Right lobe of liver (tissue), 6 donors: ENCODE results near the gene PDHA1. TPM values are rescaled to one million over a fixed set of nuclear protein-coding genes. Genes with fewer than 3 reads are reported as not detected.

Experiments used
- ATAC-seq, 4 donors: fragments of 200-7000 bp; cut with Tn5 transposase; one replicate each; pipeline ENCODE4 v1.9.1; 2020; ENCODE audit warnings: mild to moderate bottlenecking in 4 of 4, moderate library complexity in 4 of 4
- DNase-seq, 3 donors: peaks; one replicate each; pipeline ENCODE4 v3.0.0-alpha.2; 2020
- H3K27ac ChIP-seq, 3 donors: fragments of 200-600 bp; one replicate each; pipeline ENCODE4 v1.8.0; 2022
- H3K27me3 ChIP-seq, 2 donors: fragments of 200-600 bp; one replicate each; pipeline ENCODE4 v1.8.0; 2022
- H3K36me3 ChIP-seq, 4 donors: fragments of 200-600 bp; sonication (generic) in 1 of 4; one replicate each; pipeline versions ENCODE4 v1.5.1 to v1.8.0; 2017 to 2022; ENCODE audit warnings: control low read depth in 1 of 4
- H3K4me1 ChIP-seq, 4 donors: fragments of 200-600 bp; sonication (generic) in 1 of 4; one replicate each; pipeline versions ENCODE4 v1.5.1 to v1.8.0; 2017 to 2022; ENCODE audit warnings: control low read depth in 1 of 4
- H3K4me3 ChIP-seq, 3 donors: fragments of 200-600 bp; one replicate each; pipeline ENCODE4 v1.8.0; 2022
- H3K9me3 ChIP-seq, 4 donors: fragments of 200-600 bp; sonication (generic) in 1 of 4; one replicate each; pipeline versions ENCODE4 v1.5.1 to v1.8.0; 2017 to 2022; ENCODE audit warnings: control low read depth in 1 of 4
- POLR2A ChIP-seq: fragments of 450-650 bp; IDR thresholded peaks from one replicate; pipeline ENCODE4 v1.6.1; 2017; ENCODE audit warnings: antibody characterized with exemption, mild to moderate bottlenecking
- WGBS: methylation state at CpG from one replicate; pipeline ENCODE4 v1.1.6; 2018; ENCODE audit warnings: low coverage, low lambda C conversion rate; ENCODE audit not compliant: insufficient coverage; ENCODE audit errors: missing lambda C conversion rate; 5-methylcytosine and 5-hydroxymethylcytosine counted together
- intact Hi-C, 2 donors: fragments of 100-400 bp; cut with DNase I; formaldehyde crosslinking; loops; one replicate each; pipeline versions ENCODE4 v1.11.2 to v1.14.1; 2022
- total RNA-seq, 6 experiments: library from RNA; depleted of rRNA in 2 of 6; stranded (reverse); fragments of >200 nt in 2 of 6; fragmentation: NEBNext Ultra II Directional in 3 of 6; extraction: Animal tissue kit (Norgen Biotek cat#: 25700) in 3 of 6; gene quantifications; one replicate each; pipeline versions ENCODE4 v1.1.0 to v1.2.4, GENCODE V29; 2016 to 2023
- TF ChIP-seq, protein P1 (sequence below), 4 donors: fragments of 200-600 bp in 3 of 4; fragments of 450-650 bp in 1 of 4; IDR thresholded peaks; one replicate each; pipeline versions ENCODE4 v1.5.1 to v1.8.0; 2016 to 2022; ENCODE audit warnings: antibody characterized with exemption in 4 of 4, mild to moderate bottlenecking in 2 of 4
- donor health status: DM: no; HTN: yes; CAD: no.
- donor health status: DM: no; HTN: no; CAD: no.
- donor health status: DM: no; HTN: no; CAD: no.
- donor health status: DM: no; HTN: yes; CAD: no.
- donor health status: DM: no; HTN: yes; CAD: no.

The PDHA1 gene
- total RNA-seq, 6 experiments from 2014 or later: 78.5 to 133 (median 120) TPM

DNA sequence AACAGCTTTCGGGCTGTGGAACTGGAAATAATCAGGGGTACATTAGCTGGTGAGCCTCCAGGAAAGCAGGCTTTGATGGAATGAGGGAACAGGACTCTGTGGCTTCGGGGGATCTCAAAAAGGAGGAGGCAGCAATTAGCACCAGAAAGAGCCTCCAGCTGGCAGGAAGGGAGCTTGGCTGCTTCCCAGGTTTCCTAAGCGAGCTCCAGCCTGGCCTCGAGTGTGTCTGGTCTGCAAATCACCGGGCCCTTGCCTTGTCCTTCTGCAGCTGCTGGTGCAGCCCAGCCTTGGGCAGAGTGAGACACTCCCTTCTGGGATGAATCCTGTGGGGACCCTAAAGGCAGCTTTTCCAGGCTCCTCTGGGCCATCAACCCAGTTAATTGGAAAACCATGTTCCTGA is 10.7 kb upstream of the PDHA1 start:
- intact Hi-C loops: loop anchor here (10.0 kb wide), 2 partner anchors 328 to 938 kb away; no protein-coding TSS in a partner anchor
- H3K36me3 ChIP-seq: no peaks in the 10 kb centered on the region
- no peaks in the 10 kb centered on the region for H3K27me3 ChIP-seq
- WGBS: 67% methylated on average over 1 of the region's 5 CpGs
- ATAC-seq: peak; percentile 15 to 36 (median 26)
- no peaks in the 10 kb centered on the region for H3K9me3 ChIP-seq
- TF ChIP-seq, protein P1, sequence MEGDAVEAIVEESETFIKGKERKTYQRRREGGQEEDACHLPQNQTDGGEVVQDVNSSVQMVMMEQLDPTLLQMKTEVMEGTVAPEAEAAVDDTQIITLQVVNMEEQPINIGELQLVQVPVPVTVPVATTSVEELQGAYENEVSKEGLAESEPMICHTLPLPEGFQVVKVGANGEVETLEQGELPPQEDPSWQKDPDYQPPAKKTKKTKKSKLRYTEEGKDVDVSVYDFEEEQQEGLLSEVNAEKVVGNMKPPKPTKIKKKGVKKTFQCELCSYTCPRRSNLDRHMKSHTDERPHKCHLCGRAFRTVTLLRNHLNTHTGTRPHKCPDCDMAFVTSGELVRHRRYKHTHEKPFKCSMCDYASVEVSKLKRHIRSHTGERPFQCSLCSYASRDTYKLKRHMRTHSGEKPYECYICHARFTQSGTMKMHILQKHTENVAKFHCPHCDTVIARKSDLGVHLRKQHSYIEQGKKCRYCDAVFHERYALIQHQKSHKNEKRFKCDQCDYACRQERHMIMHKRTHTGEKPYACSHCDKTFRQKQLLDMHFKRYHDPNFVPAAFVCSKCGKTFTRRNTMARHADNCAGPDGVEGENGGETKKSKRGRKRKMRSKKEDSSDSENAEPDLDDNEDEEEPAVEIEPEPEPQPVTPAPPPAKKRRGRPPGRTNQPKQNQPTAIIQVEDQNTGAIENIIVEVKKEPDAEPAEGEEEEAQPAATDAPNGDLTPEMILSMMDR (IDR thresholded peaks at IDR 0.05): no peak
- TF ChIP-seq POLR2A: no peak
- no peak overlapping the region for H3K27ac ChIP-seq
- H3K4me1 ChIP-seq: no peaks in the 10 kb centered on the region
- no peak overlapping the region for H3K4me3 ChIP-seq
- peak in 2 of 3 donors; percentile 33 to 49 for DNase-seq

DNA sequence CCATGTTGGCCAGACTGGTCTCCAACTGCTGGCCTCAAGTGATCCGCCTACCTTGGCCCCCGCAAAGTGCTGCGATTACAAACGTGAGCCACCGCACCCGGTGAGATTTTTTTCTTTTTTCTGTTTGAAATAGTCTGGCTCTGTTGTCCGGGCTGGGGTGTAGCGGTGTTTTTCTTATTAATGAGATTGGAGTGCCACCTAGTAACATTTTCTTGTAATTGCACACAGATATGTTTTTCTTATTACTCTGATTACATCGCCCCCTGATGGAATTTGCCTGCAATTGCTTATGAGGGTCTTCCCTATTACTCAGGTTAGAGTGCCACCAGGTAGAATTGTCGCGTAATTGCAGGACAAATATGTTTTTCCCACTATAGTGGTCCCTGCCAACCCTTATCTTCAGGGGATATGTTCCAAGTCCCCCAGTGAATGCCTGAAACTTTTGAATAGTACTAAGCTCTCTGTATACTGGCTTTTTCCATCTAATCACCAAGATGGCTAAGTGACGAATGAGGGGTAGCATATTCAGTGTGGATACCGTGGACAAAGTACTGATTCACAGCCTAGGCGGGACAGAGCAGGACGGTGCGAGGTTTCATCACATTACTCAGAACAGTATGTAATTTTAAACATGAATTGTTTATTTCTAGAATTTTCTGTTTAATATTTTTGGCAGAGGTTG is 8.6 kb upstream of the PDHA1 start:
- no peaks in the 10 kb centered on the region for H3K4me1 ChIP-seq
- TF ChIP-seq POLR2A: no peak
- TF ChIP-seq, protein P1 (IDR thresholded peaks at IDR 0.05): peak; percentile 18 to 51 (median 23)
- no peaks in the 10 kb centered on the region for H3K9me3 ChIP-seq
- no peak overlapping the region for H3K4me3 ChIP-seq
- intact Hi-C loops: loop anchor here (10.0 kb wide), 2 partner anchors 330 to 940 kb away; no protein-coding TSS in a partner anchor
- DNase-seq: no peak
- H3K27ac ChIP-seq: no peak overlapping the region
- H3K27me3 ChIP-seq: no peaks in the 10 kb centered on the region
- H3K36me3 ChIP-seq: no peaks in the 10 kb centered on the region
- peak in 3 of 4 donors; percentile 29 to 54 (median 51) for ATAC-seq
- 66% methylated on average over 15 of the region's 16 CpGs for WGBS

DNA sequence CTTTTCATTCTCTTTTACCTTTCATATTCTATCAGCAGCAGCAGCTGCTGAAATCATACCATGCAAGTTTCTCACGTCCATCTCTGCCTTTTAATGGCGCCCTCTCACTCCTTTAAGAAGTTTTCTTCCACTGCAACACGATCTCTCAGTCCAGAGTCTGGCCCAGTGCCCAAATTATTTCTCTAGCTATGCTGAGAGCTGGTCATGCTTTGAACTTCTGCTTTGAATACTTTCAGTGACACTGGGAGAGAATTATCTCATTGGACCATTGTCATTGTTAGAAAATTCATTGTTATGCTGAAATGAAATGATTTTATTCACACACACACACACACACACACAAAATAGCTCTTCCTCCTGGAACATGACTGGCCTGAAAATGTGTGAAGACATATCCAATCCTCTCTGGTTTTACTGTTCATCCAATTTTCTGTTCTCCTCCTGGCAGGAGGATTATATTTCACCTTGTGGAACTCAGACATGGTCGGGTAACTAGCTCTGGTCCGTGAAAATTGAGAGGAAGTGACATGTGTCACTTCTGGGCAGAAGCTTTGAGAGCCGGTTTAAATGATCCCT is 1.3 kb upstream of the PDHA1 start:
- TF ChIP-seq POLR2A: no peak
- TF ChIP-seq, protein P1 (IDR thresholded peaks at IDR 0.05): no peak
- Histone ChIP-seq H3K27ac (no peak overlapping the region), H3K4me3 (no peak overlapping the region), H3K27me3 (no peaks in the 10 kb centered on the region), H3K36me3 (no peaks in the 10 kb centered on the region), H3K4me1 (peaks cover 0 to 6% (median 0%) of the 10 kb centered on the region in 4 donors), H3K9me3 (no peaks in the 10 kb centered on the region)
- 45% methylated on average over 6 of the region's 6 CpGs for WGBS
- intact Hi-C loops: loop anchor here in 1 of 2 donors (10.0 kb wide), 1 partner anchor 948 kb away; no protein-coding TSS in a partner anchor
- ATAC-seq: no peak
- DNase-seq: no peak

DNA sequence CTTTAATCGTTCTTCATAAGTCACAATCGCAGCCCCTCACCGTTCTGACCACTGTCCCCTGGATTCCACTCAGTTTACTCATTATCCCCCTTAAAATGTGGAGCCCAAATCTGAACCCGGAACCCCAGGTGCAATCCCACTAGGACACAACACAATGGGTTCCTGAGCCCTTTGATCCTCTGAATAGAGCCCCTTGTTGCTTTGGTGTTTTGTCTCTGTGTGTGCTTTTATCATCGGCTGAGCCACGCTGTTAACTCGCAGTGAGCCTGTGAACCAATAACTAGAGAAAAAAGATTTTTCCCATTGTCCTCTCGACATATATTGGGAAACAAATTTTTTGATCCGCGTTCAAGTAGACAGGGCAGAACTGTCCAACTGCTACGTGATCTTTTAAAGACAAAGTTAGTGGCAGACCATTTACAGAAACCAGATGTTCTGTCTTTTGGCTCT is 617 bp upstream of the PDHA1 start:
- ATAC-seq (peak in 1 of 4 donors; percentile 4), DNase-seq (no peak)
- H3K4me3 ChIP-seq: peak overlapping the region; percentile 33 to 68 (median 58)

More for the DNA sequence above, 617 bp upstream of the PDHA1 start:
- H3K4me1 ChIP-seq: peaks cover 0 to 6% (median 0%) of the 10 kb centered on the region in 4 donors
- peak overlapping the region in 2 of 3 donors; percentile 49 to 56 for H3K27ac ChIP-seq
- H3K36me3 ChIP-seq: no peaks in the 10 kb centered on the region
- intact Hi-C loops: loop anchor here in 1 of 2 donors (10.0 kb wide), 1 partner anchor 948 kb away; no protein-coding TSS in a partner anchor
- no peaks in the 10 kb centered on the region for H3K9me3 ChIP-seq
- 36% methylated on average over 11 of the region's 11 CpGs for WGBS
- no peaks in the 10 kb centered on the region for H3K27me3 ChIP-seq
- no peak for TF ChIP-seq POLR2A
- TF ChIP-seq, protein P1 (IDR thresholded peaks at IDR 0.05): no peak
